HCT116 (cell line): ENCODE results near the gene SLC27A4.

Experiments
- EZH2 ChIP-seq: fragments of 200-600 bp; sonication (generic); IDR thresholded peaks from 2 replicates; pipeline ENCODE4 v1.6.1; 2017; ENCODE audit warnings: antibody characterized with exemption, mixed run types
- EZH2phosphoT487 ChIP-seq: fragments of 200-600 bp; IDR thresholded peaks from 2 replicates; pipeline ENCODE4 v1.6.1; 2018; ENCODE audit warnings: antibody characterized with exemption, borderline replicate concordance
- FOSL1 ChIP-seq: IDR thresholded peaks from 2 replicates; pipeline ENCODE4 v1.6.1; 2012; ENCODE audit warnings: low read depth
- JUND ChIP-seq: IDR thresholded peaks from 2 replicates; pipeline ENCODE4 v1.6.1; 2012
- POLR2A ChIP-seq: IDR thresholded peaks from 2 replicates; pipeline ENCODE4 v1.7.0; 2011; ENCODE audit warnings: borderline replicate concordance; ENCODE audit not compliant: insufficient read depth, insufficient read length; ENCODE audit errors: extremely low read depth
- YY1 ChIP-seq: IDR thresholded peaks from 2 replicates; pipeline ENCODE4 v1.6.1; 2011; ENCODE audit warnings: low read length, low read depth, moderate library complexity, mild to moderate bottlenecking; ENCODE audit not compliant: insufficient replicate concordance; ENCODE audit errors: extremely low read depth
- TF ChIP-seq, protein P1 (sequence below), 3 experiments: fragments of 200-600 bp in 1 of 3; sonication (generic) in 1 of 3; IDR thresholded peaks in 2 of 3; conservative IDR thresholded peaks in 1 of 3; 2 replicates each; pipeline ENCODE4 v1.5.1; 2012 to 2017; ENCODE audit warnings: low read depth in 2 of 3, low read length in 2 of 3, antibody characterized with exemption in 1 of 3, borderline replicate concordance in 1 of 3, control low read depth in 1 of 3, mild to moderate bottlenecking in 1 of 3, mixed read lengths in 1 of 3, mixed run types in 1 of 3, moderate library complexity in 1 of 3; ENCODE audit not compliant: insufficient read depth in 1 of 3
- TF ChIP-seq, protein P2 (sequence below): IDR thresholded peaks from 2 replicates; pipeline ENCODE4 v1.6.1; 2012; ENCODE audit warnings: low read depth

DNA sequence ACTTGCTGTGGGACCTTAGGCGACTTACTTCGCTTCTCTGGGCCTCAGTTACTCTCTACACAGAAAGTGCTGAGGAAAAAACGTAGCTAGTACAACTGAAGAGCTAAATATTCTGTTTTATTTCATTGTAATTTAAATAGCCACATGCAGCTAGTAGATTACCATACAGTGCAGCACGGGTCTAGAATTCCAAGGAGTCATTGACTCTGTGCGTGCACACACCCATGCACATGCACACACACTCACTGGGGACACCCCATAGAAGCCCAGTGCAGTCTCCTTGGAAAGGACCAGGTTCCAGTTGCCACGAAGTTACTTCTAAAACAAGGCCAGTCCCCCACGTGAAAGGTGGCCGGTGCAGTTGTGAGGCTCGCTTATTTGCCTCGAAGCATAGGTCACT is 47.8 kb downstream of the SLC27A4 start:
- TF ChIP-seq FOSL1: no peak
- TF ChIP-seq, protein P1, sequence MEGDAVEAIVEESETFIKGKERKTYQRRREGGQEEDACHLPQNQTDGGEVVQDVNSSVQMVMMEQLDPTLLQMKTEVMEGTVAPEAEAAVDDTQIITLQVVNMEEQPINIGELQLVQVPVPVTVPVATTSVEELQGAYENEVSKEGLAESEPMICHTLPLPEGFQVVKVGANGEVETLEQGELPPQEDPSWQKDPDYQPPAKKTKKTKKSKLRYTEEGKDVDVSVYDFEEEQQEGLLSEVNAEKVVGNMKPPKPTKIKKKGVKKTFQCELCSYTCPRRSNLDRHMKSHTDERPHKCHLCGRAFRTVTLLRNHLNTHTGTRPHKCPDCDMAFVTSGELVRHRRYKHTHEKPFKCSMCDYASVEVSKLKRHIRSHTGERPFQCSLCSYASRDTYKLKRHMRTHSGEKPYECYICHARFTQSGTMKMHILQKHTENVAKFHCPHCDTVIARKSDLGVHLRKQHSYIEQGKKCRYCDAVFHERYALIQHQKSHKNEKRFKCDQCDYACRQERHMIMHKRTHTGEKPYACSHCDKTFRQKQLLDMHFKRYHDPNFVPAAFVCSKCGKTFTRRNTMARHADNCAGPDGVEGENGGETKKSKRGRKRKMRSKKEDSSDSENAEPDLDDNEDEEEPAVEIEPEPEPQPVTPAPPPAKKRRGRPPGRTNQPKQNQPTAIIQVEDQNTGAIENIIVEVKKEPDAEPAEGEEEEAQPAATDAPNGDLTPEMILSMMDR (IDR thresholded peaks at IDR 0.05 in 2 of 3, conservative IDR thresholded peaks at IDR 0.05 in 1 of 3; ENCODE audit: borderline replicate concordance in 1 of 3, insufficient read depth in 1 of 3, low read depth in 2 of 3, low read length in 2 of 3): no peak
- TF ChIP-seq, protein P2, sequence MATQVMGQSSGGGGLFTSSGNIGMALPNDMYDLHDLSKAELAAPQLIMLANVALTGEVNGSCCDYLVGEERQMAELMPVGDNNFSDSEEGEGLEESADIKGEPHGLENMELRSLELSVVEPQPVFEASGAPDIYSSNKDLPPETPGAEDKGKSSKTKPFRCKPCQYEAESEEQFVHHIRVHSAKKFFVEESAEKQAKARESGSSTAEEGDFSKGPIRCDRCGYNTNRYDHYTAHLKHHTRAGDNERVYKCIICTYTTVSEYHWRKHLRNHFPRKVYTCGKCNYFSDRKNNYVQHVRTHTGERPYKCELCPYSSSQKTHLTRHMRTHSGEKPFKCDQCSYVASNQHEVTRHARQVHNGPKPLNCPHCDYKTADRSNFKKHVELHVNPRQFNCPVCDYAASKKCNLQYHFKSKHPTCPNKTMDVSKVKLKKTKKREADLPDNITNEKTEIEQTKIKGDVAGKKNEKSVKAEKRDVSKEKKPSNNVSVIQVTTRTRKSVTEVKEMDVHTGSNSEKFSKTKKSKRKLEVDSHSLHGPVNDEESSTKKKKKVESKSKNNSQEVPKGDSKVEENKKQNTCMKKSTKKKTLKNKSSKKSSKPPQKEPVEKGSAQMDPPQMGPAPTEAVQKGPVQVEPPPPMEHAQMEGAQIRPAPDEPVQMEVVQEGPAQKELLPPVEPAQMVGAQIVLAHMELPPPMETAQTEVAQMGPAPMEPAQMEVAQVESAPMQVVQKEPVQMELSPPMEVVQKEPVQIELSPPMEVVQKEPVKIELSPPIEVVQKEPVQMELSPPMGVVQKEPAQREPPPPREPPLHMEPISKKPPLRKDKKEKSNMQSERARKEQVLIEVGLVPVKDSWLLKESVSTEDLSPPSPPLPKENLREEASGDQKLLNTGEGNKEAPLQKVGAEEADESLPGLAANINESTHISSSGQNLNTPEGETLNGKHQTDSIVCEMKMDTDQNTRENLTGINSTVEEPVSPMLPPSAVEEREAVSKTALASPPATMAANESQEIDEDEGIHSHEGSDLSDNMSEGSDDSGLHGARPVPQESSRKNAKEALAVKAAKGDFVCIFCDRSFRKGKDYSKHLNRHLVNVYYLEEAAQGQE: no peak
- TF ChIP-seq JUND: no peak
- no peak for TF ChIP-seq EZH2
- TF ChIP-seq EZH2phosphoT487: no peak
- TF ChIP-seq POLR2A: no peak
- no peak for TF ChIP-seq YY1
